NOMO-1 treated with DMSO at 0.1 percent for 48 hours (cell line): ENCODE data around the gene PTPRG.

Experiments
- DNase-seq: peaks from one replicate; lab custom pipeline; 2025; ENCODE audit not compliant: unreplicated experiment; lab: John Stamatoyannopoulos, UW

The PTPRG gene

GRCh38 chr3:61853912-61854311 is 292.5 kb downstream of the PTPRG start:
- no peak for DNase-seq

DNA sequence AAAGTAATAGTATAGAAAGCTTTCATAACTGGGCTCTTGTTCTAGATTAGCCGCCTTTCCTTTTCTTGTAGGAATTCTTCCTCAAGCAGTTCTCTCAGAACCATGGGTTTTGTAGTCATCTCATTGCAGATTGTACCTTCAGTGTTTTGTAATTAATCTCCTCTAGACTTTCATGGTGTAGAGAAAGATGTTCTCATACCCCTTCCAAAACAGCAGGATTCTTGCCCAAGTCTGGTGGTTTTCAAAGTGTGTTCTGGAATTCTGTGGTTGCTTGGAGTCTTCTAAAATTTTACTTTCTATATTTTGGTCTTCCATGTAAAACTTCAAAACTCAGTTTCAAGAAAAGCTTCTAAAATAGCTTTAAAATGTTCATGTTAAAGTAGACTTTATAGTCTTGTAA is 293.8 kb downstream of the PTPRG start:
- DNase-seq, result no peak

DNA sequence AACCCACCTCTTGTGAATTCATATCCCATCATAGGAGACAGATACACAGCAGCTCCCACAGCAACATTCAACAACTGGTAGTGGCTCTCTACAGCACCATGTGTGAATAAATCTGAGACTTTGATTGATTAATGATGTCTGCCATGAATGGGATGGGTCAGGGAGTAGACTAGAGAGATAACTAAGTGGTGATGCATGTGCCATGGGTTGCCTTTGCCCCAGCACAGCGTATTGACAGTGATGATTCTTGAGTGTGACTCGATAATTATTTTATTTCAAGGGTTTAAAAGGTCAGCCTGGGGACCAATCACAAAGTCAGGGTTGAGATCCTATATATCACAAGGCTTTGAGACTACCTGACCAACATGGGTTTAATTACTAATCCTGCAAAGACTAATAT is 295.9 kb downstream of the PTPRG start:
- no peak for DNase-seq

DNA sequence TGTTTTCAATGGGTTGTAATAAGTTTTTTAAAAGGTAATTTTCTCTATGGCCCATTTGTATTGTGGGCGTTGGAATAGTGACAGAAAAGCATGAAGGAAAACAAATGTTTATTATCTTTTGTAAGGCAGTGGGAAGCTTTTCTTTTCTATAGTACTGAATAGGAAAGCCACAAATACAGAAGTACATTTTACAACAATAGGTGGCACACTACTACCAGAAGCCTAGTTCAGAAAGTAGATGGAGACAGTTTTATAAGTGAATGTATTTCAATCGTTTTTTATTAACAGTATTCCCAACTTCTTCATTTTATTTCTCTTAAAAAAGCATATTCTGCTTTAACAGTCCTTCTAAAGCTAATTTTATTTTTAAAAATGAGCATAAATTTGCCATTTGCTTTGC is 296.7 kb downstream of the PTPRG start:
- DNase-seq, result peak; percentile 18

GRCh38 chr3:61861410-61861809 is 300.0 kb downstream of the PTPRG start:
- DNase-seq, result no peak

GRCh38 chr3:61862614-61863289 is 301.4 kb downstream of the PTPRG start:
- no peak for DNase-seq

GRCh38 chr3:61863579-61863978 is 302.2 kb downstream of the PTPRG start:
- no peak for DNase-seq

DNA sequence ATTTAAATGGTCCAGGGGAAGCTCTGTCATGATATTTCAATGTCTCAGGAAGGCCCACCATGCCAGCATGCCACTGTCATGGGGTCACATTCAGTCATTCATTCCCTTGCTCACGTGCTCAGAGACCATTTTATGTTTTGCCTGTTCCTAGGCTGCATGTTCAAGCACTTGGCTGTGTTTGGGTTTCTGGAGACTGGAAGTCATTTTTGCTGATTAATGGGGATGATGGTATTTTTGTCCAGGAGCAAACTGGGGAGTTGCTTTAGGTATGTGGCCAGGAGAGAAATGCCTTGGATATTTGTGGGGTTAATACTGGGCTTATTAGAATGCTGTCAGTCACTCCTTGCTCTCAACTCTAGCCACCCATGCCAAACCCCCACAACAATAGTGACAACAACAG is 303.5 kb downstream of the PTPRG start:
- DNase-seq, result no peak

DNA sequence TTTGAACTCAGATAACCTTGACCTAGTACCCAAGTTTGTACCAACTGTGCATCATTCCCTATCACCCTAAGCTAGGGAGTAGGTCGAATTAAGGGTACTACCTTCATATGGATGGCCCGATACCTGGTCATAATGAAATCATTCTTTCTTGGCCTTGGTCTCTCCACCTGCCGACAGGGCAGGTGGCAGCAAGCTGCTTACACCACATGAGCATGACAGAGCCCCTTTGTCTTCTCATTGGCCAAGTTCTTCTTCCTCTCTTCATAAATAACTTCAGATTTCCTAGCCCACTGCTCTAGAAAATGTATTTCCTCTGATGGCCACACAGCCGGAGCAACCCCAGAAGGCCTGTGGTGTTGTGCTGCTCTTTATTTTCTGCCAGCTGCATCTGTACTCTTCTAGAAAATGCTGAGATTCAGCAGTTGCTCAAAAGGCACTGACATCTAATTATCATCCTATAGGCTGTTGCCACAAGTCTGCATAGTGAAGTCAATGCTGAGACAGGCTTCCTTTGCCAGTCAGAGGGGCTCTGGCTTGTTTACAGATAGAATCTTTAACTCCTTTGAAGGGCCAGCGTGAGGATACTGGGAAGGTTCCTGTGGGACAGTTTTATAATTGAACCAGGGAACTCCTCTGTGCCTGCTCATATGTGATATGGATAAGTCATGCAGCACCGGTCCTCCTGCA is 304.2 kb downstream of the PTPRG start:
- DNase-seq, result no peak

GRCh38 chr3:61866153-61866542 is 304.8 kb downstream of the PTPRG start:
- no peak for DNase-seq

DNA sequence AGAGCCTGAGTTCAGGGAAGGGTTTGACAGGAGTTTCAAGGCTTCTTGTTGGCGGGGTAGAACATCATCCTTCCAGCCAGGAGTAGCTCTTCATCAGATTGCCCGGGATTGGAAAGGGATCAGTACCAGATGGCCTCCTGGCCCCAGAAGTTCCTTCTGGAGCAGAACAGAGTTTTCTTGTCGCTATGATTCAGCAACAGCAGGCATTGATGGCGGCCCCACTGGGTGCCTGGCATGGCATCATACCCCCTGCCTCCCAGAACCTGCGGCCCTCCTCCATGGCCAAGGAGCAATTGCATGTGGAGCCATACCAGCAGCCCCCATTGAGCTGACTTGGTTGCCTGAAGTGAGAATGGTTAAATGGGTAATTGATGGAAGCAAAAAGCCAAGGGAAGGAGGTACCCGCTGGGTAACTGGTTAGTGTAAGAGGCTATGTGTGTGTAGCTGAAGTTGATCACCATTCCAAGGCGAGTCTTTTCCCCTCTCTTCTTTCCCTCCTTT is 305.6 kb downstream of the PTPRG start:
- no peak for DNase-seq

GRCh38 chr3:61868499-61868898 is 307.1 kb downstream of the PTPRG start:
- DNase-seq, result no peak

- no peak for DNase-seq
These were observed 308.0 kb downstream of the PTPRG start for GRCh38 chr3:61869371-61869770.

DNA sequence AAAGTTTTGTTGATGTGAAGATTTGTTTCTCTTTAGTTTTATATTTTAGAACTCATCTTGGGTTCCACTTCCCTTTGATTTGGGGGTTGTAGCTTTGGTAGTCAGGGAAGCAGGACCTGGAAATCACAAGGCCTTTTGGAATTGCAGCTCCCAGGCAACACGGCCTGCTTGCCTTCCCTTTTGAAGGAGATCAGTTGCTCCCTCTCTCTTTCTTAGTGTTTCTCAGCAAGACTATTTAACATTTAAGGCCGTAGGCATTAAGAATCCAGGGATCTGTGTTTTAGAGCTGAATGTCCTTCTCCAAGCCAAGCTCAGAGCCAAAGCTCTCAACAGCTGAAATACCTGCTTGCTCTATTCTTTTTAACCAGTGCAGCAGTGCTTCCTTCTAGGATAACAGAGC is 310.3 kb downstream of the PTPRG start:
- no peak for DNase-seq

DNA sequence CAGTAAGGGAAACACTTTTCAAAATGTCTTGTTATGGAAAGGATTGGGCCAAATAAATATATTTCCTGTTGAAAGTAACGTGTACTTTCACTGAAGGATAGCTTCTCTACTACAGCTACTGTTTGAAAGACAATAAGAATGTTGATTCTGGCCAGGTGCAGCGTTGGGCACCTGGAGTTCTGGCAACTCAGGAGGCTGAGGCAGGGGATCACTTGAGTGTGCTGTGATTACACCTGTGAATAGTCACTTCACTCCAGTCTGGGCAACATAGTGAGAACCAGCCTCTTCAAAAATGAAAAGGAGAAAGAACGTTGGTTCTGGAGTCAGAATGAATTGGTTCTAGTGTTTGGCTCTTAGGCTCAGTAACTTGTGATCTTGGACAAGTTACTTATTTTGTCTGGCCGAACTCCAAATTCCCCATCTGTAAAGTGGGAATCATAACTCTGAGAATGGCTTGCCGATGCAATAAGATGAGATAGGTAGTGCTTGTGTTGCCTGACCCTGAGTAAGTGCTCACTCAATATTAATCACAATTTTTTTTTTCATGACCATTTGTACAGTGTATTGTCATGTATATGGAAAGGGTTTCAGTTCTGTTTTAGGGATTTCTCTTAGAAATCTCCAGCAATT is 310.8 kb downstream of the PTPRG start:
- no peak for DNase-seq

DNA sequence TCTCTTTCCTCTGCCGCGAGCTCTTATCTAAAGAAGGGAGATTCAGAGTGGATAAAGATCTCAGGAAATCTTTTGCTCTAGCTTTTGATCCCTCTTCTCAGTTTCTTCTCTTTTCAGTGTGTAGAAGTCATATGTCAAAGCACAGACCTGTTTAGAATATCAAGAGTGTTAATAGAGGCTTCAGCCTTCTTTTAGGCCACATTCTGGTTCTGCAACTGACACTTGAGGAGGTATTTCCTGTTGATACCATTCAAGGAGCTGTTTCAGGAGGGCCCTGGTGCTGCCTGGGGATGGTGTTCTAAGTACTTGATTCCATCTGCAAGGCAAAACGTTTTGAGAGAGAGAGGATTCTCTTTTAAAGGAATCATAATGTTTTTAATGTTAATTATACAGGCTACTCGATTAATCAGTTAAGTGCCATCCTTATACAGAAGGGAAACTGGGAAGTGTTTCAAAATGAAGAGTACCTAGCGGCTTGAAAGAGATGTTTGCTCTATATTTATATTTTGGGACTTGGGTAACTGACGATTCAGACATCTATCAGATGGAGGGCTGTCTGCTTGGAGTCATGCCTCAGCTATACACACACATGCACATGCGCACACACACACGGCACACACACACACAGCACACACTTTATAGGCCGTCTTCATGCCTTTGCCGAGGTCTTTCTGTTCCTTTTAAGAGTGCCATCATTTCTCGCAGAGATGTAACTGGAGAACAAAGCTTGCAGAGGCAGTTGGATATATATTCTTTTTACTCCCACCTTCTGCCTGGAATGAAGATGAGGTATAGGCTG is 313.9 kb downstream of the PTPRG start:
- no peak for DNase-seq

DNA sequence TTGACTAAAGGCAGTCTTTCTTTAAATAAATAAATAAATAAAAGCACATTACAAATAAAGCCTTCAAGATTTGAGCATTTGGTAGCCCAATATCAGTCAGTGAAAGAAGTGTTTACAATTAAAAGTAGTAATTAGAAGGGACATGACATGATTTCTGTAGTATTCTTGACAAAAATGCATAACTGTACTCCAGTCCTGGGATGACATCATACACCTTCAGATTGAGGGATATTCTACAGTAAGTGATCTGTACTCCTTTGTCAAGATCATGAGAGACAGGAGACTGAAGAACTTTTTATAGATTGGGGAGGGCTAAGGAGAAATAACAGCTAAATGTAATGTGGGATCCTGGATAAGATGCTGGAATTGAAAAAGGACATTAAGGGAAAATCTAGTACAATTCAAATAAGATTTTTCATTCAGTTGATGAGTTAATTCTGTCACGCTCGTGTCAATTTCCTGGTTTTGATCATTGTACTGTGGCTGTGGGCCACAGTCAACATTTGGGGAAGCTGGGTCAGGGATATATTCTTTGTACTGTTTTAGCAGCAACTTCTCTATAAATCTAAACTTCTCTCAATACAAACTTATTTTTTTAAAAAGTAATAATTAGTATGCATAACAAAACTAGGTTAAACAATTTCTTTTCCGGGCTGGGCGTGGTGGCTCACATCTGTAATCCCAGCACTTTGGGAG is 314.8 kb downstream of the PTPRG start:
- DNase-seq, result no peak

GRCh38 chr3:61876797-61877196 is 315.4 kb downstream of the PTPRG start:
- DNase-seq, result no peak

- no peak for DNase-seq
These were observed 316.2 kb downstream of the PTPRG start for GRCh38 chr3:61877359-61878138.

- no peak for DNase-seq
These were observed 320.9 kb downstream of the PTPRG start for GRCh38 chr3:61882253-61882652.
